Suprapubic skin (tissue), 4 donors: ENCODE data around the gene LLGL2. TPM values are rescaled to one million over a fixed set of nuclear protein-coding genes. Genes with fewer than 3 reads are reported as not detected.
"Not testable (repeated sequence)": the region's sequence is repeated elsewhere in the genome, so short reads cannot be mapped to it uniquely, and the experiment has no call there.

Source experiments
- DNase-seq, 2 donors: peaks; one replicate each; pipeline ENCODE4 v3.0.0-alpha.2; 2019; ENCODE audit warnings: low spot score in 2 of 2
- H3K27ac ChIP-seq: fragments of 200-600 bp; sonication (generic); one replicate; pipeline ENCODE4 v1.5.1; 2019
- H3K27me3 ChIP-seq: fragments of 200-600 bp; sonication (generic); one replicate; pipeline ENCODE4 v1.5.1; 2019
- H3K36me3 ChIP-seq: fragments of 200-600 bp; sonication (generic); one replicate; pipeline ENCODE4 v1.5.1; 2019
- H3K4me1 ChIP-seq: fragments of 200-600 bp; sonication (generic); one replicate; pipeline ENCODE4 v1.5.1; 2019
- H3K4me3 ChIP-seq: fragments of 200-600 bp; sonication (generic); one replicate; pipeline ENCODE4 v1.5.1; 2019; ENCODE audit warnings: mild to moderate bottlenecking
- H3K9me3 ChIP-seq: fragments of 200-600 bp; sonication (generic); one replicate; pipeline ENCODE4 v1.5.1; 2019
- EP300 ChIP-seq: sonication (generic); formaldehyde crosslinking; IDR thresholded peaks from one replicate; pipeline ENCODE4 v1.6.1; 2017; ENCODE audit warnings: antibody characterized with exemption
- POLR2A ChIP-seq, 2 donors: fragments of 450-650 bp; IDR thresholded peaks; one replicate each; pipeline ENCODE4 v1.6.1; 2017; ENCODE audit warnings: antibody characterized with exemption in 2 of 2, mild to moderate bottlenecking in 2 of 2, moderate library complexity in 2 of 2
- POLR2AphosphoS5 ChIP-seq, 3 donors: sonication (generic); formaldehyde crosslinking; IDR thresholded peaks; one replicate each; pipeline ENCODE4 v1.6.1; 2017; ENCODE audit warnings: antibody characterized with exemption in 3 of 3
- WGBS: methylation state at CpG from one replicate; pipeline ENCODE4 v1.1.5; 2018; 5-methylcytosine and 5-hydroxymethylcytosine counted together
- total RNA-seq, 4 donors: library from RNA; depleted of rRNA; stranded (reverse); fragments of >200 nt; gene quantifications; one replicate each; pipeline ENCODE4 v1.1.0, GENCODE V29; 2016
- TF ChIP-seq, protein P1 (sequence below), 2 donors: fragments of 200-600 bp in 1 of 2; fragments of 450-650 bp in 1 of 2; sonication (generic) in 1 of 2; IDR thresholded peaks; one replicate each; pipeline ENCODE4 v1.5.1; 2016 to 2019; ENCODE audit warnings: antibody characterized with exemption in 2 of 2, mild to moderate bottlenecking in 1 of 2, moderate library complexity in 1 of 2

LLGL2 gene, protein sequence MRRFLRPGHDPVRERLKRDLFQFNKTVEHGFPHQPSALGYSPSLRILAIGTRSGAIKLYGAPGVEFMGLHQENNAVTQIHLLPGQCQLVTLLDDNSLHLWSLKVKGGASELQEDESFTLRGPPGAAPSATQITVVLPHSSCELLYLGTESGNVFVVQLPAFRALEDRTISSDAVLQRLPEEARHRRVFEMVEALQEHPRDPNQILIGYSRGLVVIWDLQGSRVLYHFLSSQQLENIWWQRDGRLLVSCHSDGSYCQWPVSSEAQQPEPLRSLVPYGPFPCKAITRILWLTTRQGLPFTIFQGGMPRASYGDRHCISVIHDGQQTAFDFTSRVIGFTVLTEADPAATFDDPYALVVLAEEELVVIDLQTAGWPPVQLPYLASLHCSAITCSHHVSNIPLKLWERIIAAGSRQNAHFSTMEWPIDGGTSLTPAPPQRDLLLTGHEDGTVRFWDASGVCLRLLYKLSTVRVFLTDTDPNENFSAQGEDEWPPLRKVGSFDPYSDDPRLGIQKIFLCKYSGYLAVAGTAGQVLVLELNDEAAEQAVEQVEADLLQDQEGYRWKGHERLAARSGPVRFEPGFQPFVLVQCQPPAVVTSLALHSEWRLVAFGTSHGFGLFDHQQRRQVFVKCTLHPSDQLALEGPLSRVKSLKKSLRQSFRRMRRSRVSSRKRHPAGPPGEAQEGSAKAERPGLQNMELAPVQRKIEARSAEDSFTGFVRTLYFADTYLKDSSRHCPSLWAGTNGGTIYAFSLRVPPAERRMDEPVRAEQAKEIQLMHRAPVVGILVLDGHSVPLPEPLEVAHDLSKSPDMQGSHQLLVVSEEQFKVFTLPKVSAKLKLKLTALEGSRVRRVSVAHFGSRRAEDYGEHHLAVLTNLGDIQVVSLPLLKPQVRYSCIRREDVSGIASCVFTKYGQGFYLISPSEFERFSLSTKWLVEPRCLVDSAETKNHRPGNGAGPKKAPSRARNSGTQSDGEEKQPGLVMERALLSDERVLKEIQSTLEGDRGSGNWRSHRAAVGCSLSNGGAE
- total RNA-seq: 100 to 1,000 TPM in 1 of 4 donors, 10 to 100 TPM in 3; 75.3 to 114 (median 78.4) TPM

DNA sequence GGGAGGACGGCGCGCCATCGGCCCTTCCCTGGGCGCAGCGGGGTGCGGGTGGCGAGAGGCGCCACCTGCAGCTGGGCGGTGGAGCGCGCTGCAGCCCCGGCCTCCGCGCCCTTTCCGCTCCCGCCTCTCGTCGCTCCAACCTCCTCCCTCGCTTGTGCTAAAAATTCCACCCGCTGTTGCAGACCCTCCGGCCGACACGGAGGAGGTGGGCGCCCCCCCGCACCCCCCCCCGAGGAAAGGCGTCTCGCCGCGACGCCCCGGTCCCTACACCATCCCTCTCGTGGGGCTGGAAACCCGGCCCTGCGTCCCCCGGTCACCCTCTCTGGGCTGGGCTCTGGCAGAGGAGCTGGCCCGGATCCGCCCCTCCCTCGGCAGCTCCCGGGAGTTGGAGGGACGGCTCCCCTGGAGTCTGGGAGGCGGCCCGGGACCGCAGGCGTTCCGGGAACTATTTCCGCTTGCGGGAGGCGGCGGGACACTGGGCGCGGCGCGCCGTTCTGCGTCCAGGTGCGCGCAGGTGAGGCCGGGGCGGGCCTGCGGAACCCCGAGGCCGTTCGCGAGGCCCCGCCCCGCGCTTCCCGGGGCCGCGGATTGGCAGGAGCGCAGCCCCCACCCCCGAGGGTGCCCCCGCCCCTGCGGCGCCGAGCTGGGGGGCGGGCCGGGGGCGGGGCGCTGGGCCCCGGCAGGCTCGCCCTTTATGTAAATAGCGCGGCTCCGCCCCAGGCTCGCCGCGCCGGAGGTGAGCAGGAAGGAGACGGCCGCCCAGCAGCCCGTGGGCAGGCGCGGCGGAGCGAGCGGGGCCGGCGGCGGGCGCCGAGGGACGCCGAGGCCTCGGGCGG, at the start of gene LLGL2:
LLGL2 (plus strand) TSS at position 728 of the 836 bp plus-strand sequence. CDS start 17,730 bp downstream, outside the sequence.
- peaks cover 24% of the 10 kb centered on the region for H3K4me1 ChIP-seq
- 0% methylated on average over 10 of the region's 108 CpGs for WGBS
- H3K27me3 ChIP-seq: no peaks in the 10 kb centered on the region
- peak within 1 kb of the TSS; percentile 63 for H3K4me3 ChIP-seq
- peaks cover 12% of the 10 kb centered on the region for H3K36me3 ChIP-seq
- no peaks in the 10 kb centered on the region for H3K9me3 ChIP-seq
- TF ChIP-seq, protein P1, sequence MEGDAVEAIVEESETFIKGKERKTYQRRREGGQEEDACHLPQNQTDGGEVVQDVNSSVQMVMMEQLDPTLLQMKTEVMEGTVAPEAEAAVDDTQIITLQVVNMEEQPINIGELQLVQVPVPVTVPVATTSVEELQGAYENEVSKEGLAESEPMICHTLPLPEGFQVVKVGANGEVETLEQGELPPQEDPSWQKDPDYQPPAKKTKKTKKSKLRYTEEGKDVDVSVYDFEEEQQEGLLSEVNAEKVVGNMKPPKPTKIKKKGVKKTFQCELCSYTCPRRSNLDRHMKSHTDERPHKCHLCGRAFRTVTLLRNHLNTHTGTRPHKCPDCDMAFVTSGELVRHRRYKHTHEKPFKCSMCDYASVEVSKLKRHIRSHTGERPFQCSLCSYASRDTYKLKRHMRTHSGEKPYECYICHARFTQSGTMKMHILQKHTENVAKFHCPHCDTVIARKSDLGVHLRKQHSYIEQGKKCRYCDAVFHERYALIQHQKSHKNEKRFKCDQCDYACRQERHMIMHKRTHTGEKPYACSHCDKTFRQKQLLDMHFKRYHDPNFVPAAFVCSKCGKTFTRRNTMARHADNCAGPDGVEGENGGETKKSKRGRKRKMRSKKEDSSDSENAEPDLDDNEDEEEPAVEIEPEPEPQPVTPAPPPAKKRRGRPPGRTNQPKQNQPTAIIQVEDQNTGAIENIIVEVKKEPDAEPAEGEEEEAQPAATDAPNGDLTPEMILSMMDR (IDR thresholded peaks at IDR 0.05): peak in 1 of 2 donors; percentile 46
- no peak for TF ChIP-seq EP300
- no peak for TF ChIP-seq POLR2A (IDR thresholded peaks at IDR 0.05)
- peak in 1 of 3 donors; percentile 17 for TF ChIP-seq POLR2AphosphoS5 (IDR thresholded peaks at IDR 0.05)
- DNase-seq: no peak
- H3K27ac ChIP-seq: peak within 1 kb of the TSS; percentile 86

DNA sequence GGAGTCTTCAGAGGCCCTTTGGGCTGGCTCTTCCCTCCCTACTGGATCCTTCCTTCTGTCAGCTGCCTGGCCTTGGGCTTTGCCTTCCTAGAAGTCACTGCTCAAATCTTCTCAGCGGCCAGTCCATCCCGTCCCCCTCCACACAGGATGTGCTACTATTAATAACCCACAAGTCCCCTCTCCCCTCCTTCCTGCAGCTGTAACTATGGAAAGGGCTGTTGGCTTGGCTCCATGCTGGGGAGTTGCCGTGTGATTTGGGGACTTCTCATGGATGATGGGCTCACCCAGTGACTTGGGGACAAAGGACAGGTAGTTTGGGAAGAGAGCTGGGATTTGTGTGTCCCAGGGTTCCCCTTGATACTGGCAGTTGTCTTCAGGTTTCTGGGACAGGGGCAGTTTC, 49.6 kb upstream of the LLGL2 start:
- H3K9me3 ChIP-seq: no peaks in the 10 kb centered on the region
- no peak for DNase-seq
- 62% methylated on average over 3 of the region's 3 CpGs for WGBS
- no peak overlapping the region for H3K4me3 ChIP-seq
- TF ChIP-seq, protein P1 (IDR thresholded peaks at IDR 0.05): no peak
- TF ChIP-seq EP300 (no peak), POLR2AphosphoS5 (IDR thresholded peaks at IDR 0.05) (no peak), POLR2A (IDR thresholded peaks at IDR 0.05) (no peak)
- no peaks in the 10 kb centered on the region for H3K27me3 ChIP-seq
- H3K27ac ChIP-seq: no peak overlapping the region
- H3K36me3 ChIP-seq: peaks cover 27% of the 10 kb centered on the region
- H3K4me1 ChIP-seq: peaks cover 23% of the 10 kb centered on the region

DNA sequence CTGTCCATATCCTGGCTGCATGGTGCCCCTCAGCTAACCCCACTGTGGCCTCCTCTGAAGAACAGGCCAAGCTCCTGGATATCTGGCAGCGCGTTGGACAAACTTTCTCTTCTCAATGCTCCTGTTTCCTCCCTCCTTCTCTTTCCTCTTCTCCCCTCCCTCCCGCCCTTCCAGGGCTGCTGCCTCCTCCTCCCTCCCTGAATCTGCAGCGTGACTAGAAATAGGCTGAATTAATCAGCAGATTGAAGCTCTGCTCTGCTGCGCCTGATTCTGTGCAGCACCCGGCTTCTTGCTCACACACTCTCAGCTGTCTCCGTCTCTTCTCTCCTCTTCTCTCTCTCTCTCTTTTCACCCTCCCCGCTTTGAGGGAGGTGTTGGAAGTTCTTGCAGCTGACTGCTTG, 49.2 kb upstream of the LLGL2 start:
- H3K4me1 ChIP-seq: peaks cover 27% of the 10 kb centered on the region
- no peak for DNase-seq
- TF ChIP-seq POLR2AphosphoS5 (IDR thresholded peaks at IDR 0.05) (no peak), EP300 (no peak), POLR2A (IDR thresholded peaks at IDR 0.05) (no peak)
- TF ChIP-seq, protein P1 (IDR thresholded peaks at IDR 0.05): no peak

DNA sequence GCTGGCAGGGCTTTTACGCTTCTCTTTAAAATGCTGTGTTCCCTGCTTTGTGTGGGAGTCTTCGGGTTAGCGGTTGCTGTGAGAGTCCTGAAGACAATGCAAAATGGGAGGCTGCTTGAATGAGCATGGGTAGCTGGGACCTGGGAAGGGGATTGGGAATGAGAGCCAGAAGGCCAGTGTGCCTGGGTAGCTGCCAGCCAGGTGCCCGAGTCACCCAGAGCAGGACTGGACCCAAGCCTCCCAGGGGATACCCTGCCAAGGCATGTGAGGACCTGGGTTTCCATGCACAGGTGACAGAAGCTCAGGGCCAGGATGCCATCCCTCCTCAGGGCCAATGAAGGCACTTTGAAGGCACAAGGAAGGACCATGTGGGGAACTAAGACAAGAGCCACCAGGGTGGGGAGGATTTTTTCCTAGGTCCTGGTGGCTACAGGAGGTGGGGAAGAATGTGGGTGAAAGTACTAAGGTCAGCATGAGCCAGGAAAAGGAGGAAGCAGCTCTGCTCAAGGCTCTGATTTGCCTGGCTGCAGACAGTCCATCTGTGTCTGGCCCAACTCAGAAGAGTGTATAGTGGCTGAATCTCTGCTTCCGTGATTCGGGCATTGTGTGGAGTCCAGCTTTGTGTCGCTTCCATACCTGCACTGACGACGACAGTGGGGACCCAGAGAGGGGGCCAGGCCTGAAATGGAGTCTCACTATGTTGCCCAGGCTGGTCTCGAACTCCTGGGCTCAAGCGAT, 48.6 kb upstream of the LLGL2 start:
- WGBS: 81% methylated on average over 10 of the region's 11 CpGs
- TF ChIP-seq POLR2AphosphoS5 (IDR thresholded peaks at IDR 0.05) (no peak), POLR2A (IDR thresholded peaks at IDR 0.05) (no peak), EP300 (no peak)
- TF ChIP-seq, protein P1 (IDR thresholded peaks at IDR 0.05): no peak
- Histone ChIP-seq H3K4me1 (peaks cover 32% of the 10 kb centered on the region), H3K36me3 (peaks cover 27% of the 10 kb centered on the region), H3K4me3 (no peak overlapping the region), H3K27me3 (no peaks in the 10 kb centered on the region), H3K27ac (no peak overlapping the region), H3K9me3 (no peaks in the 10 kb centered on the region)
- no peak for DNase-seq

More for the DNA sequence above, 49.2 kb upstream of the LLGL2 start:
- Histone ChIP-seq H3K9me3 (no peaks in the 10 kb centered on the region), H3K27ac (no peak overlapping the region), H3K36me3 (peaks cover 27% of the 10 kb centered on the region), H3K4me3 (no peak overlapping the region), H3K27me3 (no peaks in the 10 kb centered on the region)
- 55% methylated on average over 8 of the region's 8 CpGs for WGBS

DNA sequence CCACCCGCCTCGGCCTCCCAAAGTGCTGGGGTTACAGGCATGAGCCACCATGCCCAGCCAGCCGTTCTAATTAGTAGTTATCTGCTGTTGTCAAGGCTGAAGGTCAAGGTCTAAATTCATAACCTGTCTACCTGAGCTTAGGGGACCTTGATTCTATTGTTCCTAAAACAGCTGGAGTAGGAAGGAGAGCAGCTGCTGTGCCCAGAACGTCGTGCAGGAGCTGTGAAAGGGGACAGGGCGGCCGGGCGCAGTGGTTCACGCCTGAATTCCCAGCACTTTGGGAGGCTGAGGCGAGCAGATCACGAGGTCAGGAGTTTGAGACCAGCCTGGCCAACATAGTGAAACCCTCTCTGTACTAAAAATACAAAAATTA, 48.0 kb upstream of the LLGL2 start:
- H3K36me3 ChIP-seq: peaks cover 22% of the 10 kb centered on the region
- not testable (repeated sequence) for H3K27me3 ChIP-seq, DNase-seq, H3K27ac ChIP-seq, H3K4me3 ChIP-seq, H3K9me3 ChIP-seq
- 92% methylated on average over 11 of the region's 11 CpGs for WGBS
- H3K4me1 ChIP-seq: peaks cover 29% of the 10 kb centered on the region
